AG08396 (cell line): Measurements from ENCODE around the gene AKAP10.
"Not testable (repeated sequence)": the region's sequence is repeated elsewhere in the genome, so short reads cannot be mapped to it uniquely, and the experiment has no call there.

Source experiments
- DNase-seq: peaks from one replicate; pipeline ENCODE4 v3.0.0; 2012; ENCODE audit warnings: low spot score, mixed read lengths

Gene AKAP10, protein sequence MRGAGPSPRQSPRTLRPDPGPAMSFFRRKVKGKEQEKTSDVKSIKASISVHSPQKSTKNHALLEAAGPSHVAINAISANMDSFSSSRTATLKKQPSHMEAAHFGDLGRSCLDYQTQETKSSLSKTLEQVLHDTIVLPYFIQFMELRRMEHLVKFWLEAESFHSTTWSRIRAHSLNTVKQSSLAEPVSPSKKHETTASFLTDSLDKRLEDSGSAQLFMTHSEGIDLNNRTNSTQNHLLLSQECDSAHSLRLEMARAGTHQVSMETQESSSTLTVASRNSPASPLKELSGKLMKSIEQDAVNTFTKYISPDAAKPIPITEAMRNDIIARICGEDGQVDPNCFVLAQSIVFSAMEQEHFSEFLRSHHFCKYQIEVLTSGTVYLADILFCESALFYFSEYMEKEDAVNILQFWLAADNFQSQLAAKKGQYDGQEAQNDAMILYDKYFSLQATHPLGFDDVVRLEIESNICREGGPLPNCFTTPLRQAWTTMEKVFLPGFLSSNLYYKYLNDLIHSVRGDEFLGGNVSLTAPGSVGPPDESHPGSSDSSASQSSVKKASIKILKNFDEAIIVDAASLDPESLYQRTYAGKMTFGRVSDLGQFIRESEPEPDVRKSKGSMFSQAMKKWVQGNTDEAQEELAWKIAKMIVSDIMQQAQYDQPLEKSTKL

GRCh38 chr17:19977293-19978208 lies at the start of gene AKAP10:
AKAP10 (minus strand) TSS chr17:19977828; CDS start chr17:19977679, 149 bp downstream.
- DNase-seq: peak; percentile 96

DNA sequence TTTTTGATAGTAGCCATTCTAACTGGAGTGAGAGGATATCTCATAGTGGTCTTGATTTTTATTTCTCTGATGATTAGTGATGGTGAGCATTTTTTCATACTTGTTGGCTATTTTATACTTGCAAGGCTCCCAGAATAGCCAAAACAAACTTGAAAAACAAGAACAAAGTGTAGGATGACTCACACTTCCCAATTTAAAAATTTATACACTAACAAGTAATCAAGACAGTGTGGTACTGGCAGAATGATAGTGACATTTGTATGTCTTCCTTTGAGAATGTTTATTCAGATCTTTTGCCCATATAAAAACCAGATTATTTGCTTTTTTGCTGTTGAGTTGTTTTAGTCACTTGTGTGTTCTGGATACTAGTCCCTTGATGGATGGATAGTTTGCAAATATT lies 49.3 kb upstream of the AKAP10 start:
- DNase-seq: no peak

GRCh38 chr17:20022701-20023100 lies 45.1 kb upstream of the AKAP10 start:
- peak; percentile 31 for DNase-seq

DNA sequence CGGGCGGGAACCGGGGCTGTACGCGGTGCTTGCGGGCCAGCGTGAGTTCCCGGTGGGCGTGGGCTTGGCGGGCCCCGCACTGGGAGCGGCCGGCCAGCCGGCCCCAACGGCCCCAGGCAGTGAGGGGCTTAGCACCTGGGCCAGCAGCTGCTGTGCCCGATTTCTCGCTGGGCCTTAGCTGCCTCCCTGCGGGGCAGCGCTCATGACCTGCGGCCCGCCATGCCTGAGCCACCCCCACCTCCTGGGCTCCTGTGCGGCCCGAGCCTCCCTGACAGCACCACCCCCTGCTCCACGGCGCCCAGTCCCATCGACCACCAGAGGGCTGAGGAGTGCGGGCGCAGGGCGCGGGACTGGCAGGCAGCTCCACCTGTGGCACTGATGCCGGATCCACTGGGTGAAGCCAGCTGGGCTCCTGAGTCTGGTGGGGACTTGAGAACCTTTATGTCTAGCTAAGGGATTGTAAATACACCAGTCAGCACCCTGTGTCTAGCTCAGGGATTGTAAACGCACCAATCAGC lies 38.9 kb upstream of the AKAP10 start:
- DNase-seq: not testable (repeated sequence)

- DNase-seq: no peak
Observed at GRCh38 chr17:20012017-20012536, 34.4 kb upstream of the AKAP10 start.

DNA sequence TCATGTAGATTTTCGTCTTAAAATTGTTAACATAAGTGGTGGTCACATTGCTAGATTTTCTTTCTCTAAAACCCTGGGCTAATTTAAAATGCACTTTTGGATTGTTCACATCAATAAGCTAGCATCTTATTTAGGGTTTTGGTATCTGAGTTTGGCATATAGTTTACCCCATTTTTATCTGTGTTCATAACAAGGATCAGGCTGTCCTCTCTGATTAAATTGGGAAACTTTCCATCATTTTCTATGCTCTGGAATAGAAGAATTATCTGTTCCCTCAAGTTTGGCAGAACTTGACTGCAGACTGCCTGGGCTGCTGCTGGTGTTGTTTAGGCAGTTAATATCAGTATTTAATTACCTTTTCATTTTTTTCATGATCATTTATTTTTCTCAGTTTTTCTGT lies 33.3 kb upstream of the AKAP10 start:
- DNase-seq: no peak

DNA sequence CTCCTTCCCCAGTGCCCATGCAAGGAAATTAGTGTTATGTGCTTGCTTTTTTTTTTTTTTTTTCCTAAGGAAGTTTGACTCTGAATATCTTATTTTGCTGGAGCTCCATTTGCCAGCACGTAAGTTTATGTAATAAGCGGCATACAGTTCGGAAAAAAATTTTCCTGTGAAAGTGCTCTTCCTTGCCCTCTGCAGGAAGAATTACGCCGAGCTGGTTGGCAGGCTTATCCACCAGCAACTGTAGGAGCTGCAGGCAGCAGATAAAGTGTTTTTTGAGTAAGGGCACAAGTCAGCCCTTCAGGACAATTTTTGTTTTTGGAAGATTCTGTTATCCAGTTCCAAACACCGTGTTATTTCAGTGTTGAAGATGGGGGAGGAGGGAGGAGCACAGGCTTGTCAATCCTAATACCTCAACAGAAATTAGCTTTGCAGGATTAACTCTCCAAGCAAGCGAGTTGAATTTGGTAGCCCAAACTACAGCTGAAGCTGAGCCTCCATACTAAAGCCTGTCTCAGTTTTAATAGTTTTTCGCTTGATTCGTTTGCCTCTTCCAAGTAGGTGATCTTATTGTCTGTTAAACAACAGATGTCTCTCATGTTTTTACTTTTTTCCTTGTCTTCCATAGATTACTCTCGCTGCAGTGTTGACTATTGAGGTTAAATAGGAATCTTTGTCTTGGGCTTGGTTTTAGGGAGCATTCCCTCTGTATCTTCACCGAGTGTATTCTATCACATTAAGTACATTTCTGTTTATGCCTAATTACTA lies 32.7 kb upstream of the AKAP10 start:
- peak; percentile 69 for DNase-seq

DNA sequence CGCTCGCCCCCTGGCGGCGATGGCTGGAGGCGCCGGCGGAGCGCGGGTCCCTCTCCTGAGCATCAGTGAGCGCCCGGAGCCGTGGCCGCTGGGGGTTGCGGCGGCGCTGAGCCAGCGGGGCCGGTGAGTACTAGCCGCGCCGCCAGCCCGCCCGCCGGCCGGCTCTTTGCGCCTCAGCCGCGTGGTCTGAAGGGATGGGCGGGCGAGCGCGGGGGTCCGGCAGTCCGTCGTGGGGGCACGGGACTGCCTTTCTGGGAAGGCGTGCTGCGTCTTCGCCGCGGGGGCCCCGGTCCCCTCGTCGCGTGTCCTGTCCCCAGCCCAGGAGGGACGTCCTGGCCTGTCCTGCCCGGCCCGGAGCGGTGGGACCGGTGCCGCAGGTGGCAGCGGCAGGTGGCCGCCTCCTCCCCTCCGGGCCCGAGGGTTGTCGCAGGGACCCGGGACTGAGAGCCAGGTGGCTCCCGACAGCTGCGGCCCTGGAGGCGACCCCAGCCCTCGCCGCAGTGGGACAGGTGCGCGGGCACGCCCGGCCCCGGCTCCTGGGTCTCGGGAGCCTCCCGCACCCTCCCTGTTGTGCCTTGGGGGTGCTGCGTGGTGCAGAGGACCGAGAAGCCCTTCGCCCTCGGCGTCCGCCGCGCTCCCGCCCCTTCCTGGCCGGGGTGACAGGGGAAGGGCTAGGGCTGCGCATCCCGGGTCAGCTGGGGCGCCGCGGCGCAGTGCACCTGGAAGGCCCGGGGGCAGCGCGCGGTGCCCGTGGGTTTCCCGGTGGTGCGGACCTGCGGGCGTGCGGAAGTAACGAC lies 31.9 kb upstream of the AKAP10 start, which contains the start of gene SPECC1:
SPECC1 (plus strand) TSS at position 58 of the 797 bp plus-strand sequence. CDS start 87,293 bp downstream, outside the sequence.
- peak; percentile 91 for DNase-seq

- DNase-seq: no peak
Observed at GRCh38 chr17:20009052-20009301, 31.3 kb upstream of the AKAP10 start.

DNA sequence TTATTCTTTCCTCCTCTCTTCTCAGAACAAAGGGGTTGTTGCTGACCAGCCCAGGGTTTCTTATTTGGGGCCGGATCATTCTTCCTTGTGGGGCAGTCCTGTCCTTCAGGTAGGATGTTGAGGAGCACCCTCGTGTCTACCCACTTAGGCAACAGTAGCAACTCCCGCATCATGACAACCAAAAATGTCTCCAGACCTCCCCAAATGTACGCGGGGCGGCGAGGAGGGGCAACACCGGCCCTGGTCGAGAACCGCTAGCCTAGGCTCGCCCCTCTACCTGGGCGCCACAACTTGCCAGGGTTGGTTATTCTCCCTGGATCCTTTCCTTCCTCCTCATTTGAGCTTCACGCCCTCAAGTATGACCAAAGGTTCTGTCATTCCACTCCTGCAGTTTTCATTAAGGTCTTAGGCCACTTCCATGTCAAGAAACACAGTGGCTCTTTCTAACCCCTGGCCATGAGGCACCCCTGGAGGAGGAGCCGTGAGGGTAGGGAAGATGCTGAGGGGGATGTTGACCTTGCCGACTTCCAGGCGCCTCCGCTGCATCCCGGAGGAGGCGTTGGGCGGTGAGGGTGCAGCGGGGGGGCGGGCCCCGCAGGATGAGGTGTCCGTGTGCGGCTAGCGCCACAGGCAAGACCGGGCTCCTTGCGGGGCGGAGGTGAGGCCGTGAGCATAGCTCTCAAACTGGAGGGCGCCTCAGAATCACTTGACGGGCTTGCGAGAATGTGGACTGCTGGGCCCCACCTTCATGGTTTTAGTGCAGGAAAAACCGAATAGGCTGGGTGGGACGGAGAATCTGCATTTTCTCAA lies 30.8 kb upstream of the AKAP10 start:
- no peak for DNase-seq

- no peak for DNase-seq
Observed at GRCh38 chr17:19996502-19996901, 18.9 kb upstream of the AKAP10 start.

DNA sequence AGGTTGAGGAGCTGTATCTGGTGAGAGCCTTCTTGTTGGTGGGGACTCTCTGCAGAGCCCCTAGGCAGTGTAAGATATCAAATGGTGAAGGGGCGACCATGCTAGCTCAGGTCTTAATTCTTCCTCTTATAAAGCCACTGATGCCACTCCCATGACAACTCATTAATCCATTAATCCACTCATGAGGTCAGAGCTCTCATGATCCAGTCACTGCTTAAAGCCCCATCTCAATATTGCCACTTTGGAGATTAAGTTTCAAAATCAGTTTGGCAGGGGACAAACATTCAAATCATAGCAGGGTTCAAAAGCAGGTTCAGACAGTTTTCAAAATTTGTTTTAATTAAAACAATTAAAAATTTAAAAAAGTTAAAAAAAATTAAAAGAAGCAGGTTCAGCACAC lies 18.5 kb upstream of the AKAP10 start:
- no peak for DNase-seq

DNA sequence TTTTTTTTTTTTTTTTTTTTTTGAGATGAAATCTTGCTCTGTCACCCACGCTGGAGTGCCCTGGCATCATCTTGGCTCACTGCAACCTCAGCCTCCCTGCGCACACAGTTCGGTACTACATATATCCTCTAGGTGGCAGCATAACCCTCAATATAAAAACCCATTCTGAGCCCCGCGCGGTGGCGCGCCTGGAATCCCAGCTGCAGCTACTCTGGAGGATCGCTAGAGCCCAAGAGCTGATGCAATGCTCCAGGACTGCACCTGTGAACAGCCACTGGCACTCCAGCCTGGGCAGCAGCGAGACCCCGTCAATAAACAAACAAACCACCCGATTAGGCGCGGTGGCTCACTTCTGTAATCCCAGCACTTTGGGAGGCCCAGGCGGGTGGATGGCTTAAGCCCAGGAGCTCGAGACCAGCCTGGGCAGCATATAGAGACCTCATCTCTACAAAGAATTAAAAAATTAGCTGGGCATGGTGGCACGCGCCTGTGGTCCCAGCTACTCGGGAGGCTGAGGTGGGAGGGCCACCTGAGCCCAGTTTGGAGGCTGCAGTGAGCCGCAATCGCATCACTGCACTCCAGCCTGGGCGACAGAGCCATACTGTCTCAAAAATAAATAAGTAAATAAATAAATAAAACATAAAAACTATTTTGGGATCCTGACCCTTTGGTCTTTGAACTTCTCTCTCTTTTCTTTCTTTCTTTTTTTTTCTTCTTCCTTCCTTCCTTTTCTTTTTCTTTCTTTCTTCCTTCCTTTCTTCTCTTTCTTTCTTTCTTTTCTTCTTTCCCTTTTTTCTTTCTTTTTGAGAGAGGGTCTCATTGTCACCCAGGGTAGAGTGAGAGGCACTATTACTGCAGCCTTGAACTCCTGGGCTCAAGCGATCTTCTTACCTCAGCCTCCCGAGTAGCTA lies 15.4 kb upstream of the AKAP10 start:
- DNase-seq: peak; percentile 75

GRCh38 chr17:19991252-19991885 lies 13.7 kb upstream of the AKAP10 start:
- DNase-seq: no peak

DNA sequence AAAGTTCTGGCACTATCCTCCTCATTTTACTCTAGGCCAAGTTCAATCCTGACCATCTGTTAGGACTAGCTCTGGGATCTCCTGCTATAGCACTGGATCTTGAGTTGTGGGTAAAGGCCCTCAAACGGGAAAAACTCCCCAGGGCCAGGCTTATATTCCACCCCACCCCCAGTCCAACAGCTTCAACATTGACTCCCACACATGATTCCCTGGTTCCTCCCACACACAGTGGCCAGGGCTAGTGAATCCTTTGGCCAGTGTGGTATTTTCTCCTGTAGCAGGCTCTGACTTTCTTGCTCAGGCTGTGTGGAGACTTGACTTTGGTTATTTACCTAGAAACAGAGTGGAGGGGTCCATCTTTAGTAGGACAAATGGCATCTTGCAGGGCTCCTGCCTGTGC lies 10.3 kb upstream of the AKAP10 start:
- no peak for DNase-seq

- no peak for DNase-seq
Observed at GRCh38 chr17:19986941-19987861, 9.6 kb upstream of the AKAP10 start.
